GM12865 (cell line): ENCODE results near the gene VWA1.
"Not testable (repeated sequence)": the region's sequence is repeated elsewhere in the genome, so short reads cannot be mapped to it uniquely, and the experiment has no call there.

Experiments
- DNase-seq: peaks from one replicate; pipeline ENCODE4 v3.0.0; 2010; ENCODE audit warnings: low read depth
- H3K4me3 ChIP-seq: 2 replicates; pipeline ENCODE4 v1.5.1; 2011; ENCODE audit warnings: mild to moderate bottlenecking, low read depth, low read length, control low read depth
- TF ChIP-seq, protein P1 (sequence below): IDR thresholded peaks from 2 replicates; pipeline ENCODE4 v1.5.1; 2011; ENCODE audit warnings: low read length, control low read depth, low read depth, inconsistent platforms; ENCODE audit not compliant: insufficient read depth; ENCODE audit errors: missing control alignments

VWA1 gene

DNA sequence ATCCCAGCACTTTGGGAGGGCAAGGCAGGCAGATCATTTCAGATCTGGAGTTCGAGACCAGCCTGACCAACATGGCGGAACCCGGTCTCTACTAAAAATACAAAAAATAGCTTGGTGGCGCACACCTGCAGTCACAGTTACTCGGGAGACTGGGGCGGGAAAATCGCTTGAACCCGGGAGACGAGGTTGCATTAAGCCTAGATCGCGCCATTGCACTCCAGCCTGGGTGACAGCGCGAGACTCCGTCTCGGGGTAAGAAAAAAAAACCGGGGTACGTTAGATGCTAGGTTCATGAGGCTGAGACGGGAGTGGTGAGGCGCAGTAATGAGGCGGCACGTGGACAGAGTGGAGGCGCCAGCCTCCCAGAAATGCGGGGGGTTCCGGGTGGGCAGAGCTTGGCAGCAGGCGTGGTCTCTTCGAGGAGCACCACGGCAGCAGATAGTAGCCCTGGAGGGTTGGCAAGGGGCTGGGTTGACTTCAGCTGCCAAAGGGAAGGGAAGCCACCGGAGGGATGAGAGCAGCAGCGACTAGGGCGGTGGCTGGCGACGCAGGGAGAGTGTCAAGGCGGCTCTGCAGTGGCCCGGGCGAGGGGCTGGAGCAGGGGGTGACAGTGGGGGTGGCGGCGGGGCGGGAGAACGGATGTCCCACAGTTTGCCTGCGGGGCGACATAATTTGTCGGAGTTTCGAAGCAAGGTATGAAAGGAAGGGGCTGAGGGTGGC, 29.2 kb upstream of the VWA1 start:
- TF ChIP-seq, protein P1, sequence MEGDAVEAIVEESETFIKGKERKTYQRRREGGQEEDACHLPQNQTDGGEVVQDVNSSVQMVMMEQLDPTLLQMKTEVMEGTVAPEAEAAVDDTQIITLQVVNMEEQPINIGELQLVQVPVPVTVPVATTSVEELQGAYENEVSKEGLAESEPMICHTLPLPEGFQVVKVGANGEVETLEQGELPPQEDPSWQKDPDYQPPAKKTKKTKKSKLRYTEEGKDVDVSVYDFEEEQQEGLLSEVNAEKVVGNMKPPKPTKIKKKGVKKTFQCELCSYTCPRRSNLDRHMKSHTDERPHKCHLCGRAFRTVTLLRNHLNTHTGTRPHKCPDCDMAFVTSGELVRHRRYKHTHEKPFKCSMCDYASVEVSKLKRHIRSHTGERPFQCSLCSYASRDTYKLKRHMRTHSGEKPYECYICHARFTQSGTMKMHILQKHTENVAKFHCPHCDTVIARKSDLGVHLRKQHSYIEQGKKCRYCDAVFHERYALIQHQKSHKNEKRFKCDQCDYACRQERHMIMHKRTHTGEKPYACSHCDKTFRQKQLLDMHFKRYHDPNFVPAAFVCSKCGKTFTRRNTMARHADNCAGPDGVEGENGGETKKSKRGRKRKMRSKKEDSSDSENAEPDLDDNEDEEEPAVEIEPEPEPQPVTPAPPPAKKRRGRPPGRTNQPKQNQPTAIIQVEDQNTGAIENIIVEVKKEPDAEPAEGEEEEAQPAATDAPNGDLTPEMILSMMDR = no peak
- peak overlapping the region; percentile 78 for H3K4me3 ChIP-seq
- peak; percentile 44 for DNase-seq

DNA sequence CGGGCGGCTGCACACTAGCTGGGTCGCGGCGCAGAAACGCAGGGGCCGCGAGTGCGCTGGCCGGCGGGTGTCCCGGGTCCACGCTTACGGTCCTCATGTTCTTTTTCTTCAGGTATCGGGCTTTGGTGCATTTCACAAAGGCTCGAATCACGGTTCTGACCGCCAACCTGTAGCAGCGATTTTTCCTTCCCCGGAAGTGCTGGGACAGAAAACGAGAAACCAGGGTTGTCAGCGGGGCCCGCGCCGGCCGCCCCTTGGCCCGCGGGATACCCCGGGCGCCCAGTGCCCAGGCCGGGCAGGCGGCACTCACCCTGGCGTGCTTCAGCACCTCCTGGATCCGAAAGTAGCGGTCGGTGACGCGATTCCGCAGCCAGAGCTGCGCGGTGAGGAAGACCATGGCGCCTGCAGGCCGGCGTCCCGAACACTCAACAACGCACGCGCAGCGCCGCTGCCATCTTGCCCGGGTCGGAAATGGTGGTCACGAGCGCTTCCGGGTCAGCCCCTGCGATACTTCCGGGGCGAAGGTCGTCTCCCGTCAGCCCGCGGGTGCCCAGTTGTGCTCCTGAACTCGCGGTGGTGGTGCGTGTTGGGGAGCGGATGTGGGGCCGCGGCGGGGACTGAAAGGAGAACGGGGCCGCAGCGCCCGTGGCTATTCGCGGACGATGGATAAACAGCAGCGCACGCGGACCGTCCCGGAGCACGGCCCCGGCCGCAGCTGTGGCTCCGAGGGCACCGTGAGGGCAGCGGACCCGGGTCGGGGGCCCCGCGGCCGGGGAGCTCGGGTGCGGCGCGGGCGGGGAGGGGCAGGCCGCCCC, 28.5 kb upstream of the VWA1 start, which contains the start of gene MRPL20:
TSS of gene MRPL20 (minus strand) at position 473 of the 815 bp plus-strand sequence. CDS start at position 397, 76 bp downstream.
- peak within 1 kb of the TSS; percentile 78 for H3K4me3 ChIP-seq
- TF ChIP-seq, protein P1 = no peak
- peak; percentile 97 for DNase-seq

DNA sequence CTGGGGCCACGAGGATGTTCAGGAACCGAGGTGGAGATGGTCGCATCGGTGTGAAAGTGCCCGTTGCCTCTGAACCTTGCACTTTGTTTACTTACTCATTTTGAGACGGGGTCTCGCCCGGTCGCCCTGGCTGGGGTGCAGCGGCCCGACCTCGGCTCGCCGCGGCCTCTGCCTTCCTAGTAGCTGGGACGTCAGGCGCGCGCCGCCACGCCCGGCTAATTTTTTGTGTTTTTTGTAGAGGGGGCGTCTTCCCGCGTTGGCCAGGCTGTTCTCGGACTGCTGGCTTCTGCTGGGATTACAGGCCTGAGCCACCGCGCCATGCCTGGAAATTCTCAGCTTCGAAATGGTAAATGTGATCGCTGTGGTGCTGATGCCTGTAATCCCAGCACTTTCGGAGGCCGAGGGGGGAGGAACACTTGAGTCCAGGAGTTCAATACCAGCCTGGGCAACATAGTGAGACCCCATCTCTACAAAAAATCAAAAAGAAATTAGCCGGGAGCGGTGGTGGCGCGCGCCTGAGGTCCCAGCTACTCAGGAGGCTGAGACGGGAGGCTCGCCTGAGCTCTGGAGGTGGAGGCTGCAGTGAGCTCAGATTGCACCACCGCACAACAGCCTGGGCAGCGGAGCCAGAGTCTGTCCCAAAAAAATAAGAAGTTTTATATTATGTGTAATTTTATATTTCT, 27.7 kb upstream of the VWA1 start:
- peak overlapping the region; percentile 78 for H3K4me3 ChIP-seq
- TF ChIP-seq, protein P1 = no peak
- DNase-seq = peak; percentile 63

DNA sequence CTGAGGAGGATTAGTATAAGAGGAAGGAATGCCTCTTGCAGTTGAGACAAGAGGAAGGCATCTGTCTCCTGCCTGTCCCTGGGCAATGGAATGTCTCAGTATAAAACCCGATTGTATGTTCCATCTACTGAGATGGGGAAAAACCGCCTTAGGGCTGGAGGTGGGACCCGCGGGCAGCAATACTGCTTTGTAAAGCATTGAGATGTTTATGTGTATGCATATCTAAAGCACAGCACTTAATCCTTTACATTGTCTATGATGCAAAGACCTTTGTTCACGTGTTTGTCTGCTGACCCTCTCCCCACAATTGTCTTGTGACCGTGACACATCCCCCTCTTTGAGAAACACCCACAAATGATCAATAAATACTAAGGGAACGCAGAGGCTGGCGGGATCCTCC, 25.3 kb upstream of the VWA1 start:
- not testable (repeated sequence) for DNase-seq, H3K4me3 ChIP-seq

GRCh38 chr1:1411626-1412025, 23.9 kb upstream of the VWA1 start:
- DNase-seq = no peak
- no peak overlapping the region for H3K4me3 ChIP-seq
- TF ChIP-seq, protein P1 = no peak

GRCh38 chr1:1412311-1412902, 23.1 kb upstream of the VWA1 start:
- DNase-seq = peak; percentile 75
- not testable (repeated sequence) for H3K4me3 ChIP-seq

- TF ChIP-seq, protein P1 = no peak
- H3K4me3 ChIP-seq = no peak overlapping the region
- no peak for DNase-seq
These were observed 19.7 kb upstream of the VWA1 start for GRCh38 chr1:1415751-1416150.

DNA sequence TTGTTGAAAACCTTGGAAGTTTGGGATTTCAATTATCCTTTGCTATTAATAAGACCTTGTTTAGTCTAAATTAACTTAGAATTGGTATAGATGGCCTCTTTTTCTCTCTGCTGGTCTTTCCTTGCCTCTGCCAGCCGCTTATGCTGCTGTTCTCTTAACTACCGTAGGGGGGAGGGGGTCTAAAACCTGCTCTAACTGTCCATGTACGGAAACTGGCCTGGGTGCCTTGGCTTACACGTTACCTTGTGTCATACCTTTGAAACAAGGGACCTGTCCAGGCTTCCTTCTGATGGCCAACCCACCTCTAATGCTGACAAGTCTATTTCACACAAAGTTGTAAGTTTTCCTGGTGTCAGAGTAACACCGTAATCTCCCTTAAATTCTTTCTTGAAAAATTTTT, 18.1 kb upstream of the VWA1 start:
- peak; percentile 69 for DNase-seq
- peak overlapping the region; percentile 43 for H3K4me3 ChIP-seq

DNA sequence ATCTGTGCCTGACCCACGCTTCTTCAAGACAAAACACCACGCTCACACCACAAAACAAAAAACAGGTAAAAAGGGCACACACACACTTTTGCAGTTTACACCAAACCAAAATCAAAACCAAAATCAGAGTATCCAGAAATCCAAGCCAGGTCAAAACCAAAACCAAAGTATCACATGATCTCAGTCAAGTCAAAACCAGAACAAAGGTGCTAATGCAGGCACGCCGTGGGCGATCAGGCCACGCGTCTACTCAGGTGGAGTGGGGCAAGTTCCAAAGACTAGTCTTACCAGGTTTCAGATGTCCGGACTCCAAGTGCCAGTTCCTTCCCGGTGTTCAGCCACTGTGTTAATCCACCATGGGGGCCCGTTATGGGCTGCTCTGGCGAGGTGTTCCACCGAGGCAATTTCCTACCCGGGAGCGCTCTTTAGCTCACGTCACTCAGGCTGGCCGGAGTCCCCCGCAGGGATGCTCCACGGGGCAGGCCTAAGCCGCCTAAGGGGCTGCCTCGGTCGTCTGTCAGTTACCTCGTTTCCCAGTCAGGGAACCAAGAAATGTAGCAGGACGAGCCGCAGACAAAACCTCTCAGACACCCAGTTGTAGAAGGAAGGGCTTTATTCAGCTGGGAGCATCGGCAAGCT, 17.5 kb upstream of the VWA1 start:
- peak; percentile 83 for DNase-seq

More for the DNA sequence above, 17.5 kb upstream of the VWA1 start:
- peak overlapping the region; percentile 43 for H3K4me3 ChIP-seq
